ENCODE measurements around the gene ELP6.

Gene ELP6, protein sequence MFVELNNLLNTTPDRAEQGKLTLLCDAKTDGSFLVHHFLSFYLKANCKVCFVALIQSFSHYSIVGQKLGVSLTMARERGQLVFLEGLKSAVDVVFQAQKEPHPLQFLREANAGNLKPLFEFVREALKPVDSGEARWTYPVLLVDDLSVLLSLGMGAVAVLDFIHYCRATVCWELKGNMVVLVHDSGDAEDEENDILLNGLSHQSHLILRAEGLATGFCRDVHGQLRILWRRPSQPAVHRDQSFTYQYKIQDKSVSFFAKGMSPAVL

GRCh38 chr3:47513125-47513929 is at the start of gene ELP6:
Gene ELP6, minus strand, starts transcription at chr3:47513712. Its CDS starts 122 bp downstream, at chr3:47513590.
- peak; percentile 97 for DNase-seq

- DNase-seq: no peak
Observed at GRCh38 chr3:47556351-47556750, 42.8 kb upstream of the ELP6 start.

DNA sequence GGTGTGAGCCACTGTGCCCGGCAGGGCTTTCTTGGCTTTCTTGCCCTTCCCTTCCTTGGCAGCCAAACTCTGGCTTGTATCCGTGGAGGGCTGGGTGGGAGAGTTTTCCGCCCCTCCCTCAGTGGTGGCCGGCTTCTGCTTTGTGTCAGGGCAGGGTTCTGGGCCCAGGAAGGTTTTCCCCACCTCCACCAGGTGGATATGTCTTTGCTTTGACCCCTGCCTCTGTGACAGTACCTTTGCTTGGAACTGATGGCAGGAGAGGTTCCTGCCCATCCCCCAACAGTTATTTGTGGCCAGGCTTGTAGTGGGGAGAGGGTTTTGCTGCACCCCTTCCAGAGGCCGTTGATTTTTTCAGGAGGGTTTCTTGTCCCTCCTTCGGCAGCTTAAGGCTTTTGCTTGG is 40.8 kb upstream of the ELP6 start:
- DNase-seq: no peak

GRCh38 chr3:47553407-47553806 is 39.9 kb upstream of the ELP6 start:
- no peak for DNase-seq

DNA sequence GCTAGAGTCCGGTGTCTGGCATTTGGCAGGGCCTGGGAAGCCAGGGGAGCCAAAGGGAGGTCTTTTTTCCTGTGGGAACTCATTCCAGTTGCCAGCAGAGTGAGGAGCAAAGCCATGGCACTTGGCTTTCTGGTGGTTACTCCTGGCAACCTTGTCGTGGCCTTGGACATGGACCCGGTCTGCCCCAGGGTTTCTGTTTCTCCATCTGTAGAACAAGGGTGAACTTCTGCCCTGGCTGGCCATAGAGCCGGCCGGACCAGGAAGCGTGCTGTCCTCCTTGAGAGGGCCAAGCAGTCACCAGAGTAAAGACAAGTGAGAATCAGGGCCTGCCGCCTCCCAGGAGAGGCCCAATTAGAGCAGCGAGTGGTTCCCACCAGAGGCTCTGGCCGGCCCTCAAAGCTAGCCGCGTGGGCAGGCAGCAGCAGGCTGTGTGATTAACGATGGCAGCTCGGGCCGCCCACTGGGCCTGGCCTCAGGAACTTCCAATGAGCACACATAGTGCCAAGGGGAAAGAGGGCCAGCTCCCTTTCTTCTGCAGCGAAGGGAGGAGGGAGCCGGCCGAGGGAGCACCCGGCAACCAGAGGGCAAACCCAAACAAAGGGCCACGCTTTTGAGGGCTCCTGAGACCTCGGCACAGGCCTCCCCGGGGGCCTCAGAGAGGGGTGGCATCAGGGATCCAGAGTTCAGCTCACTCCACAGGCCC is 29.1 kb upstream of the ELP6 start:
- no peak for DNase-seq

GRCh38 chr3:47541583-47542108 is 28.1 kb upstream of the ELP6 start:
- no peak for DNase-seq

GRCh38 chr3:47540281-47540680 is 26.8 kb upstream of the ELP6 start:
- no peak for DNase-seq

GRCh38 chr3:47536967-47537366 is 23.5 kb upstream of the ELP6 start:
- DNase-seq: no peak

- DNase-seq: no peak
Observed at GRCh38 chr3:47536221-47536891, 22.8 kb upstream of the ELP6 start.

DNA sequence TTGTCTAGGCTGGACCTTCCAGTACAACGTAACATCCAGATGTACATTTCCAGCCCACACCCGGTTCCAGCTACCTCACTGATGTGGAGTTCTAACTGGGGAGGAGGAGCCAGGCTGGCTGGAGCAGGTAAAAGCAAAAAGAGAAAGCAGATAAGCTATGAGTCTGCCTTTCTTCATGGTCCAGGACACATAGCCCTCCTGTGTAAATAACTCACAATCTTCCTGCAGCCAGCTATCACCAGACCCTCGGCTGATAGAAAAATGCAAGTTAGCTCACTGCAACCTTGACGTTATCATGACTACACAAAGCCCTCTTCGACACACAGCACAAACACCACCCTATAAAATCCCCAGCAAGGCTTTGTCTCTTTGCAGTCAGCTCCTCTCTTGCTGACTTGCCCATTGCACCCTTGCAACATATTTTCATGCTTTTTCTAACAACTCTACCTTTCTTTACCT is 20.5 kb upstream of the ELP6 start:
- DNase-seq: no peak

GRCh38 chr3:47533481-47533880 is 20.0 kb upstream of the ELP6 start:
- no peak for DNase-seq

- DNase-seq: no peak
Observed at GRCh38 chr3:47527952-47528725, 14.6 kb upstream of the ELP6 start.

GRCh38 chr3:47525617-47526016 is 12.1 kb upstream of the ELP6 start:
- no peak for DNase-seq

GRCh38 chr3:47523310-47524073 is 10.0 kb upstream of the ELP6 start:
- DNase-seq: no peak

DNA sequence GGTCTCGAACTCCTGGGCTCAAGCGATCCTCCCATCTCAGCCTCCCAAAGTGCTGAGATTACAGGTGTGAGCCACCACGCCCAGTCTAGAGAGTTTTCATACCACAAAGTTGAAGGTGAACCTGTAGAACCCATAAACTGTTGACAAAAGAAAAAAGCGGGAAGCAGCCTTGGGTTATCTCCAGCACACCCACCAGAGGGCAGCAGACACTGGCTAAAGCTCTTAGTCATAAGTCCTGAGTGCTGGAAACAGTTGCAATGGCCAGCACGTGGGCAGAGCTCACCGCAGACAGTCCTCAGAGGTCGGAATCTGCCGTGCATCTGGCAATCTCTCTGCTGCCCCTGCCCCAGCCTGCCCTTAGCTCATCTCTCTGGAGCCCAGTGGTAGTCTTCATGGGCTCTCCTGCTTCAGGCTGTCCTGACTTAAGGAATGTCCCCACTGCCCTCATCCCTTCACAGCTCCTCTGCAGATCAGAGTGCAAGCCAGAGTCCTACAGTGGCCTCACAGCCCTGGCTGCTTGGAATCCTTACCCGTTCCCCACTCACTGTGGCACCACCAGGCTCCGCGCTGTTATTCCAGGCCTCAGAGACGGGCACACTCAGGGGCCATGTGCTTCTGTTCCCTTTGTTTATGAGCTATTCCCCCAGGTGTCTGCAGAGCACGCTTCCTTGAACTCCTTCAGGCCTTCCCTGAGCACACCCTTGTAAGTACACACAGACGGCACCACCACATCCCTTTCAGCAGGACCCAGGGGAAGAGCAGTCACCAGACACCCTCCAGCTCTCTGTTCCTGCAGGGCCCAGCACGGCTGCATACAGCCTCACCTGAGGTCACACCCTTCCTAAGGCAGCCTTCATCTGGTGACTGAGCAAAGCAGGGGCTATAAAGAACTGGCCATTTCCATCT is 8.8 kb upstream of the ELP6 start:
- peak; percentile 82 for DNase-seq

DNA sequence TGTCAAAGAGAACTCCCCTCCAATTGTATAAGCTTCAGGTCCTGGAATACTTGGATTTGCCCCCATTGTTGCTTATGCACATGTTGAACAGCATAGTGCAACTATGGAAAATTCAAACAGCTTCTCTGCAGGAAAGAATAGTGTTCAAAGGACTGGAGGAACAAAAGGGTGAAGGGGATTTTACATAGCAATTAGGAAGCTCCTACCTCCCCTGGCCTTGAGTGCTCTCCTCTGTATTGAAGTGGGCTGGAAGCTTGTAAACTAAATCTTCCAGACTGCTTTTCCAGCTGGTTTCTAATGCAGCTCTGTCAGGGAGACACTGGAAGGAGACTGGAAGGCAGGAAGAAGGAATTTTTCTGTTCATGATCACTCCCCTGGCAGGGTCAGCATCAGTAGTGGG is 7.2 kb upstream of the ELP6 start:
- no peak for DNase-seq

GRCh38 chr3:47517937-47518336 is 4.4 kb upstream of the ELP6 start:
- DNase-seq: no peak

- DNase-seq: no peak
Observed at GRCh38 chr3:47515864-47516319, 2.4 kb upstream of the ELP6 start.

DNA sequence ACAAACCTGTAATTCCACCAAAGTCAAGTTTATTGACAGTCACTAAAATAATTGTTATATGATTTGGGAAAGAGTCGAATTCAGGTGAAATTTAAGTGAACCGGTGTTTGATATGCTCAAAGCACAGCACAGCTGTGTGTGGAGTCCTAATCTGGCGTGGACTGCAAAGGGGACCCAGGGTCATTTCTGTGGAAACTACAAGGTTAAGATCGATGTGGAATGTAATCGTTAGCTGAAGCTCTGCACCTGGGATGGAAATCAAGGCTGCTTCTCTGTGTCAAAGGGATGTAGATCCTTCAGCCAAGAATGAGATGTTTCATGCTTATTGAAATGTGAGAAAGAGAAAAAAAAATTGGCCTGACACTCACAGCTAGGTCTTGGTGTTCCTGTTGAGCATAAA is 1.6 kb upstream of the ELP6 start:
- DNase-seq: no peak

Measured in CD4-positive, alpha-beta T cell treated with Interleukin-12 subunit alpha and Interleukin-12 subunit beta, for 1 hour (primary cell).